Loucy (cell line): ENCODE data around the gene IFT122.

Experiments used
- EZH2phosphoT487 ChIP-seq: fragments of 200-600 bp; IDR thresholded peaks from 2 replicates; pipeline ENCODE4 v1.6.1; 2018; ENCODE audit warnings: antibody characterized with exemption, mild to moderate bottlenecking, moderate library complexity, borderline replicate concordance
- TF ChIP-seq, protein P1 (sequence below): fragments of 200-600 bp; sonication (generic); conservative IDR thresholded peaks from 2 replicates; pipeline ENCODE4 v1.5.1; 2014; ENCODE audit warnings: mild to moderate bottlenecking, antibody characterized with exemption, low read length

DNA sequence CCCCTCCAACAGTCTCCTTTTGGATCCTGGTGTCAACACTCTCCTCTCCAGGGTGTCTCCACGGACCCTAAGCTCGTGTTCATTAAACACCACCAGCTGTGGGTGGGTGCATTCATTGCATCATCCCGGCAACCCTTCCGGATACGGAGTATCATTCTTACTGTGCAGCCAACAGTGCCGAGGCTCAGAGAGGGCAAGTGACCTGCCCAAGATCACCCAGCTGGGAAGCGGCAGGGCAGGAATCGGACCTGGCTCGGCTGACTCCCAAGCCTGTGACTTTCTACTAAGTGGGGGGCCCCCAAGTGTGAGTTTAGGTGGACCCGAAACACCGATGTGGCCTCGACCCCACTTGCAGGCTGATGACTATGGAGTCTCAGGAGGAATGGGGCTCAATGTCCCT lies 123.3 kb downstream of the IFT122 start:
- TF ChIP-seq, protein P1, sequence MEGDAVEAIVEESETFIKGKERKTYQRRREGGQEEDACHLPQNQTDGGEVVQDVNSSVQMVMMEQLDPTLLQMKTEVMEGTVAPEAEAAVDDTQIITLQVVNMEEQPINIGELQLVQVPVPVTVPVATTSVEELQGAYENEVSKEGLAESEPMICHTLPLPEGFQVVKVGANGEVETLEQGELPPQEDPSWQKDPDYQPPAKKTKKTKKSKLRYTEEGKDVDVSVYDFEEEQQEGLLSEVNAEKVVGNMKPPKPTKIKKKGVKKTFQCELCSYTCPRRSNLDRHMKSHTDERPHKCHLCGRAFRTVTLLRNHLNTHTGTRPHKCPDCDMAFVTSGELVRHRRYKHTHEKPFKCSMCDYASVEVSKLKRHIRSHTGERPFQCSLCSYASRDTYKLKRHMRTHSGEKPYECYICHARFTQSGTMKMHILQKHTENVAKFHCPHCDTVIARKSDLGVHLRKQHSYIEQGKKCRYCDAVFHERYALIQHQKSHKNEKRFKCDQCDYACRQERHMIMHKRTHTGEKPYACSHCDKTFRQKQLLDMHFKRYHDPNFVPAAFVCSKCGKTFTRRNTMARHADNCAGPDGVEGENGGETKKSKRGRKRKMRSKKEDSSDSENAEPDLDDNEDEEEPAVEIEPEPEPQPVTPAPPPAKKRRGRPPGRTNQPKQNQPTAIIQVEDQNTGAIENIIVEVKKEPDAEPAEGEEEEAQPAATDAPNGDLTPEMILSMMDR: no peak
- TF ChIP-seq EZH2phosphoT487: no peak
